Astrocyte (in vitro differentiated cells and primary cell): ENCODE results near the gene GRIK1. TPM values are rescaled to one million over a fixed set of nuclear protein-coding genes. Genes with fewer than 3 reads are reported as not detected.

Experiments used
- DNase-seq: peaks from one replicate; pipeline ENCODE4 v3.0.0-alpha.2; 2010; ENCODE audit warnings: low read depth
- FAIRE-seq: peaks from 2 replicates; lab custom pipeline; 2011; peaks lifted over from hg19 to GRCh38; lab: Jason Lieb, UNC
- H2AFZ ChIP-seq: 2 replicates; pipeline ENCODE4 v1.6.0; 2012; ENCODE audit warnings: low read depth, low read length, inconsistent platforms
- H3K27ac ChIP-seq: 2 replicates; pipeline ENCODE4 v1.5.1; 2011; ENCODE audit warnings: low read depth, low read length, inconsistent platforms
- H3K27me3 ChIP-seq: 2 replicates; pipeline ENCODE4 v1.6.0; 2011; ENCODE audit warnings: low read length, inconsistent platforms; ENCODE audit not compliant: insufficient read depth
- H3K36me3 ChIP-seq: 2 replicates; pipeline ENCODE4 v1.5.1; 2011; ENCODE audit warnings: low read length, inconsistent platforms; ENCODE audit not compliant: insufficient read depth
- H3K4me1 ChIP-seq: 2 replicates; pipeline ENCODE4 v1.5.1; 2011; ENCODE audit warnings: low read length, inconsistent platforms; ENCODE audit not compliant: insufficient read depth
- H3K4me2 ChIP-seq: 2 replicates; pipeline ENCODE4 v1.6.0; 2012; ENCODE audit warnings: low read length, inconsistent platforms
- H3K4me3 ChIP-seq: 2 replicates; pipeline ENCODE4 v1.5.1; 2011; ENCODE audit warnings: low read depth, mild to moderate bottlenecking, low read length, inconsistent platforms; ENCODE audit not compliant: insufficient read depth
- H3K79me2 ChIP-seq: 2 replicates; pipeline ENCODE4 v1.6.0; 2012; ENCODE audit warnings: mild to moderate bottlenecking, low read length, inconsistent platforms; ENCODE audit not compliant: insufficient read depth
- H3K9ac ChIP-seq: 2 replicates; pipeline ENCODE4 v1.6.0; 2012; ENCODE audit warnings: mild to moderate bottlenecking, low read length, inconsistent platforms
- H3K9me3 ChIP-seq: 2 replicates; pipeline ENCODE4 v1.5.1; 2012; ENCODE audit warnings: low read depth, mild to moderate bottlenecking, low read length, inconsistent platforms; ENCODE audit not compliant: insufficient read depth
- H4K20me1 ChIP-seq: 2 replicates; pipeline ENCODE4 v1.6.0; 2012; ENCODE audit warnings: low read length, inconsistent platforms; ENCODE audit not compliant: insufficient read depth
- H3K27ac Mint-ChIP-seq: one replicate; pipeline ENCODE4 v1.8.0; 2021; ENCODE audit warnings: mild to moderate bottlenecking, mixed read lengths; ENCODE audit not compliant: unreplicated experiment
- H3K27me3 Mint-ChIP-seq: one replicate; pipeline ENCODE4 v1.8.0; 2021; ENCODE audit warnings: low read depth, mixed read lengths; ENCODE audit not compliant: unreplicated experiment
- H3K36me3 Mint-ChIP-seq: one replicate; pipeline ENCODE4 v1.8.0; 2021; ENCODE audit warnings: low read depth, mixed read lengths; ENCODE audit not compliant: unreplicated experiment
- H3K4me1 Mint-ChIP-seq: one replicate; pipeline ENCODE4 v1.8.0; 2021; ENCODE audit warnings: low read depth, mixed read lengths; ENCODE audit not compliant: unreplicated experiment
- H3K4me3 Mint-ChIP-seq: one replicate; pipeline ENCODE4 v1.8.0; 2021; ENCODE audit warnings: mild to moderate bottlenecking, moderate library complexity, mixed read lengths; ENCODE audit not compliant: unreplicated experiment
- H3K9me3 Mint-ChIP-seq: one replicate; pipeline ENCODE4 v1.8.0; 2021; ENCODE audit warnings: mild to moderate bottlenecking, mixed read lengths; ENCODE audit not compliant: unreplicated experiment
- CTCF ChIP-seq: IDR thresholded peaks from 2 replicates; pipeline ENCODE4 v1.5.1; 2011; ENCODE audit warnings: low read depth, mild to moderate bottlenecking, inconsistent platforms, low read length, moderate library complexity; ENCODE audit not compliant: insufficient read depth
- EZH2 ChIP-seq: IDR thresholded peaks from 2 replicates; pipeline ENCODE4 v1.6.1; 2012; ENCODE audit warnings: mild to moderate bottlenecking, low read length, inconsistent platforms; ENCODE audit not compliant: insufficient read depth
- total RNA-seq: library from RNA; stranded (reverse); gene quantifications from 2 replicates; pipeline ENCODE4 v1.2.1, GENCODE V29; 2021

Gene GRIK1
- total RNA-seq, 1 donor from 2014 or later = not detected

GRCh38 chr21:29667651-29668050 lies 272.1 kb downstream of the GRIK1 start:
- DNase-seq (no peak), FAIRE-seq (no peak)
- no peak overlapping the region for H3K4me3 Mint-ChIP-seq

GRCh38 chr21:29664615-29665014 lies 275.2 kb downstream of the GRIK1 start:
- FAIRE-seq (no peak), DNase-seq (no peak)
- peaks cover 2% of the 10 kb centered on the region for H3K27me3 Mint-ChIP-seq
- H3K9me3 Mint-ChIP-seq = peaks cover 2% of the 10 kb centered on the region
- no peak overlapping the region for H3K4me3 ChIP-seq
- H3K4me2 ChIP-seq = no peak overlapping the region
- no peaks in the 10 kb centered on the region for H4K20me1 ChIP-seq
- H3K9me3 ChIP-seq = no peaks in the 10 kb centered on the region
- no peak overlapping the region for H3K4me3 Mint-ChIP-seq
- H3K4me1 Mint-ChIP-seq = no peaks in the 10 kb centered on the region
- H3K36me3 Mint-ChIP-seq = no peaks in the 10 kb centered on the region
- H3K36me3 ChIP-seq = no peaks in the 10 kb centered on the region
- H3K27ac Mint-ChIP-seq = no peak overlapping the region
- H3K9ac ChIP-seq = no peak overlapping the region
- TF ChIP-seq CTCF (no peak), EZH2 (no peak)
- H3K4me1 ChIP-seq = no peaks in the 10 kb centered on the region
- H3K79me2 ChIP-seq = no peaks in the 10 kb centered on the region
- no peak overlapping the region for H2AFZ ChIP-seq
- no peak overlapping the region for H3K27ac ChIP-seq
- H3K27me3 ChIP-seq = no peaks in the 10 kb centered on the region

More at GRCh38 chr21:29667651-29668050, 272.1 kb downstream of the GRIK1 start:
- no peak overlapping the region for H3K9ac ChIP-seq
- H3K9me3 Mint-ChIP-seq = no peaks in the 10 kb centered on the region
- no peaks in the 10 kb centered on the region for H3K4me1 Mint-ChIP-seq
- TF ChIP-seq EZH2 (no peak), CTCF (no peak)
- H3K4me2 ChIP-seq = no peak overlapping the region
- H4K20me1 ChIP-seq = no peaks in the 10 kb centered on the region
- no peaks in the 10 kb centered on the region for H3K36me3 ChIP-seq
- no peaks in the 10 kb centered on the region for H3K9me3 ChIP-seq
- H3K27ac ChIP-seq = no peak overlapping the region
- no peak overlapping the region for H2AFZ ChIP-seq
- no peak overlapping the region for H3K4me3 ChIP-seq
- H3K27me3 ChIP-seq = no peaks in the 10 kb centered on the region
- peaks cover 5% of the 10 kb centered on the region for H3K27me3 Mint-ChIP-seq
- no peaks in the 10 kb centered on the region for H3K79me2 ChIP-seq
- H3K27ac Mint-ChIP-seq = no peak overlapping the region
- no peaks in the 10 kb centered on the region for H3K36me3 Mint-ChIP-seq
- H3K4me1 ChIP-seq = no peaks in the 10 kb centered on the region

GRCh38 chr21:29661672-29662442 lies 277.9 kb downstream of the GRIK1 start:
- no peaks in the 10 kb centered on the region for H3K27me3 ChIP-seq
- peaks cover 2% of the 10 kb centered on the region for H3K9me3 Mint-ChIP-seq
- H3K36me3 ChIP-seq = no peaks in the 10 kb centered on the region
- TF ChIP-seq EZH2 (no peak), CTCF (no peak)
- DNase-seq = no peak
- H3K36me3 Mint-ChIP-seq = no peaks in the 10 kb centered on the region
- H3K4me3 ChIP-seq = no peak overlapping the region
- no peak overlapping the region for H3K4me3 Mint-ChIP-seq
- no peak overlapping the region for H3K27ac Mint-ChIP-seq
- no peak overlapping the region for H3K4me2 ChIP-seq
- no peak overlapping the region for H3K27ac ChIP-seq
- H3K4me1 Mint-ChIP-seq = peaks cover 8% of the 10 kb centered on the region
- no peak overlapping the region for H3K9ac ChIP-seq
- no peak for FAIRE-seq
- H3K4me1 ChIP-seq = peaks cover 8% of the 10 kb centered on the region
- H3K9me3 ChIP-seq = no peaks in the 10 kb centered on the region
- H3K79me2 ChIP-seq = no peaks in the 10 kb centered on the region
- H2AFZ ChIP-seq = no peak overlapping the region
- H3K27me3 Mint-ChIP-seq = no peaks in the 10 kb centered on the region
- H4K20me1 ChIP-seq = no peaks in the 10 kb centered on the region
